A549 (cell line): ENCODE data around the gene PTPN14. TPM values are rescaled to one million over a fixed set of nuclear protein-coding genes. Genes with fewer than 3 reads are reported as not detected.

Experiments used
- ATAC-seq, 2 experiments: fragments of 200-7000 bp in 1 of 2; fragments of >200 bp in 1 of 2; cut with Nextera tagmentation in 1 of 2; cut with Tn5 transposase in 1 of 2; 3 replicates each; pipeline versions ENCODE4 v1.8.0 to v1.9.1; 2018 to 2020; ENCODE audit warnings: mild to moderate bottlenecking in 1 of 2, moderate library complexity in 1 of 2
- CTCF ChIA-PET: fragments of 300-600 bp; sonication (Branson Sonifier 250); formaldehyde crosslinking; extraction: SDS; loops from one replicate; lab custom pipeline; 2021; ENCODE audit warnings: antibody characterized with exemption, inconsistent platforms; lab: Yijun Ruan, JAX
- POLR2A ChIA-PET: fragments of 350-600 bp; formaldehyde crosslinking; extraction: SDS; loops from one replicate; lab custom pipeline; 2021; ENCODE audit warnings: antibody characterized with exemption, inconsistent platforms; lab: Yijun Ruan, JAX
- DNase-seq, 2 experiments: peaks; one replicate each; pipeline versions ENCODE4 v3.0.0 to v3.0.0-alpha.2; 2011 to 2016; ENCODE audit warnings: low read depth in 1 of 2, low spot score in 1 of 2
- FAIRE-seq: peaks from 2 replicates; lab custom pipeline; 2011; peaks lifted over from hg19 to GRCh38; lab: Jason Lieb, UNC
- H3K27ac ChIP-seq, 2 experiments: fragments of >200 bp; sonication (Bioruptor Twin); formaldehyde crosslinking; 3 replicates each; pipeline ENCODE4 v1.5.1; 2016 to 2017
- H3K4me1 ChIP-seq: fragments of >200 bp; sonication (Bioruptor Twin); formaldehyde crosslinking; 3 replicates; pipeline ENCODE4 v1.6.1; 2016
- H3K4me2 ChIP-seq: fragments of >200 bp; sonication (Bioruptor Twin); formaldehyde crosslinking; 3 replicates; pipeline ENCODE4 v1.6.1; 2016
- H3K4me3 ChIP-seq: fragments of >200 bp; sonication (Bioruptor Twin); formaldehyde crosslinking; 3 replicates; pipeline ENCODE4 v1.5.1; 2016
- H3K9me3 ChIP-seq: fragments of >200 bp; sonication (Bioruptor Twin); formaldehyde crosslinking; 3 replicates; pipeline ENCODE4 v1.6.1; 2016
- CBX2 ChIP-seq: fragments of 200-600 bp; sonication (generic); IDR thresholded peaks from 2 replicates; pipeline ENCODE4 v1.6.1; 2016; ENCODE audit warnings: low read depth, mild to moderate bottlenecking, borderline replicate concordance
- CBX8 ChIP-seq: fragments of 200-600 bp; sonication (generic); IDR thresholded peaks from 2 replicates; pipeline ENCODE4 v1.6.1; 2016
- CEBPB ChIP-seq, 2 experiments: fragments of >200 bp in 1 of 2; sonication (Bioruptor Twin) in 1 of 2; formaldehyde crosslinking in 1 of 2; IDR thresholded peaks; 2 replicates each; pipeline ENCODE4 v1.6.1; 2012 to 2016
- EHF ChIP-seq: fragments of 250-450 bp; sonication (Bioruptor Pico); IDR thresholded peaks from 2 replicates; pipeline ENCODE4 v1.5.0; 2020; ENCODE audit warnings: mild to moderate bottlenecking
- EHMT2 ChIP-seq: fragments of 200-600 bp; sonication (generic); IDR thresholded peaks from 2 replicates; pipeline ENCODE4 v1.6.1; 2016; ENCODE audit warnings: antibody characterized with exemption, low read depth, mild to moderate bottlenecking, moderate library complexity
- HDAC2 ChIP-seq: fragments of 200-600 bp; sonication (generic); IDR thresholded peaks from 2 replicates; pipeline ENCODE4 v1.6.1; 2016
- HEYL ChIP-seq: fragments of 250-450 bp; sonication (Bioruptor Pico); IDR thresholded peaks from 2 replicates; pipeline ENCODE4 v1.8.0; 2021; ENCODE audit warnings: mild to moderate bottlenecking, moderate library complexity
- JUN ChIP-seq, 2 experiments: fragments of >200 bp; sonication (Bioruptor Twin); formaldehyde crosslinking; IDR thresholded peaks; 2 replicates in 1 of 2; 3 replicates in 1 of 2; pipeline ENCODE4 v1.6.1; 2016 to 2017
- JUNB ChIP-seq: fragments of >200 bp; sonication (Bioruptor Twin); formaldehyde crosslinking; IDR thresholded peaks from 2 replicates; pipeline ENCODE4 v1.6.1; 2016
- KDM5A ChIP-seq: fragments of 200-600 bp; sonication (generic); IDR thresholded peaks from 2 replicates; pipeline ENCODE4 v1.6.1; 2016; ENCODE audit warnings: antibody characterized with exemption, mild to moderate bottlenecking
- MAFK ChIP-seq: fragments of 450-650 bp; IDR thresholded peaks from 2 replicates; pipeline ENCODE4 v1.6.1; 2014; ENCODE audit not compliant: partially characterized antibody
- MYC ChIP-seq: IDR thresholded peaks from 2 replicates; pipeline ENCODE4 v1.6.1; 2012; ENCODE audit warnings: mild to moderate bottlenecking, inconsistent platforms, low read length, improper control_type of control experiment, borderline replicate concordance
- NPAS2 ChIP-seq: fragments of 250-450 bp; sonication (Bioruptor Pico); IDR thresholded peaks from 2 replicates; pipeline ENCODE4 v1.8.0; 2022; ENCODE audit warnings: mild to moderate bottlenecking, moderate library complexity, borderline replicate concordance
- RCOR1 ChIP-seq: fragments of 150-350 bp; IDR thresholded peaks from 2 replicates; pipeline ENCODE4 v1.6.1; 2014; ENCODE audit warnings: antibody characterized with exemption, low read length, low read depth
- RNF2 ChIP-seq: fragments of 200-600 bp; sonication (generic); IDR thresholded peaks from 2 replicates; pipeline ENCODE4 v1.6.1; 2016; ENCODE audit warnings: low read depth, mild to moderate bottlenecking, antibody characterized with exemption, moderate library complexity, borderline replicate concordance
- SMC3 ChIP-seq: fragments of >200 bp; sonication (Bioruptor Twin); formaldehyde crosslinking; IDR thresholded peaks from 3 replicates; pipeline ENCODE4 v1.6.1; 2018; ENCODE audit warnings: inconsistent platforms
- TP53 ChIP-seq: fragments of 250-450 bp; sonication (Bioruptor Pico); IDR thresholded peaks from 2 replicates; pipeline ENCODE4 v1.5.0; 2021; ENCODE audit warnings: mild to moderate bottlenecking, moderate library complexity
- ZC3H11A ChIP-seq: fragments of 450-650 bp; IDR thresholded peaks from 2 replicates; pipeline ENCODE4 v1.6.1; 2014; ENCODE audit warnings: antibody characterized with exemption, mild to moderate bottlenecking
- ZFP36 ChIP-seq: fragments of 450-650 bp; IDR thresholded peaks from 2 replicates; pipeline ENCODE4 v1.6.1; 2014; ENCODE audit warnings: borderline replicate concordance; ENCODE audit not compliant: partially characterized antibody
- ZNF302 ChIP-seq: fragments of 250-450 bp; sonication (Bioruptor Pico); IDR thresholded peaks from 2 replicates; pipeline ENCODE4 v1.9.0; 2021; ENCODE audit warnings: inconsistent platforms, mild to moderate bottlenecking, moderate library complexity
- WGBS: methylation state at CpG from one replicate; pipeline ENCODE4 v1.1.6; 2017; ENCODE audit errors: missing lambda C conversion rate; 5-methylcytosine and 5-hydroxymethylcytosine counted together
- polyA plus RNA-seq, 4 experiments: library from polyadenylated mRNA; depleted of rRNA in 3 of 4; stranded (reverse); fragments of >200 nt; fragmentation: RNase III in 1 of 4; extraction: RNeasy Plus Mini Kit Qiagen cat#74134 plus additional on column Dnase treatment in 1 of 4; gene quantifications; 2 replicates in 3 of 4; 3 replicates in 1 of 4; pipeline ENCODE4 v1.2.3, GENCODE V29; 2011 to 2017
- TF ChIP-seq, protein P1 (sequence below): IDR thresholded peaks from 2 replicates; pipeline ENCODE4 v1.6.1; 2012
- TF ChIP-seq, protein P2 (sequence below): fragments of >200 bp; sonication (Bioruptor Twin); formaldehyde crosslinking; IDR thresholded peaks from 2 replicates; pipeline ENCODE4 v1.6.1; 2016
- TF ChIP-seq, protein P3 (sequence below): fragments of 150-350 bp; IDR thresholded peaks from 2 replicates; pipeline ENCODE4 v1.6.1; 2014; ENCODE audit warnings: low read depth, mild to moderate bottlenecking, low read length
- TF ChIP-seq, protein P4 (sequence below): IDR thresholded peaks from 2 replicates; pipeline ENCODE4 v1.6.1; 2012
- TF ChIP-seq, protein P5 (sequence below): IDR thresholded peaks from 2 replicates; pipeline ENCODE4 v1.6.1; 2012; ENCODE audit warnings: low read depth, borderline replicate concordance

Gene PTPN14
- polyA plus RNA-seq, 2 of the 4 experiments (the other 2 are of a cell fraction): 9.2 to 10.0 TPM

DNA sequence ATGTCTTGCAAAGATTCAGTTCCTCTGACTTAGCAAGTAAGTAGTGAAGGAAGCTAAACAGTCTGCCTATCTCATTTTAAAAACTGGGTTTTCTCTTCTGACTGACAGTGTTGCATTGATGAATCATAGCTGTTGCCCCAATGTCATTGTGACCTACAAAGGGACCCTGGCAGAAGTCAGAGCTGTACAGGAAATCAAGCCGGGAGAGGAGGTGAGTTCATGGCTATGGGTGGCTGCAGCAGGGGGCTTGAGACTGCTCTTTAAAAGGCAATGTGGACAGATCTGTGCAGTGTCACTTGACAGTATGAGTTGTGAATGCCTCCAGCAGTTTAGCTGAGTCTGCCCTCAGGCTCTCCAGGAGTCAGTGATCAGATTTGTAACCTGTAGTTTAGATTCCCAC, 223.9 kb downstream of the PTPN14 start:
- FAIRE-seq (no peak), DNase-seq (no peak), ATAC-seq (no peak)
- Histone ChIP-seq H3K4me3 (no peak overlapping the region), H3K27ac (no peak overlapping the region), H3K4me2 (no peak overlapping the region), H3K9me3 (no peaks in the 10 kb centered on the region), H3K4me1 (no peaks in the 10 kb centered on the region)
- ChIA-PET POLR2A (no interaction called here), CTCF (interaction anchor here (0.8 to 18.8 kb wide), 23 partner anchors 8 to 311 kb away, joined by 3 to 515 read pairs (median 7); no protein-coding TSS in a partner anchor)
- no peak for TF ChIP-seq ZC3H11A
- no peak for TF ChIP-seq CBX8
- no peak for TF ChIP-seq MYC
- TF ChIP-seq KDM5A: no peak
- TF ChIP-seq, protein P1, sequence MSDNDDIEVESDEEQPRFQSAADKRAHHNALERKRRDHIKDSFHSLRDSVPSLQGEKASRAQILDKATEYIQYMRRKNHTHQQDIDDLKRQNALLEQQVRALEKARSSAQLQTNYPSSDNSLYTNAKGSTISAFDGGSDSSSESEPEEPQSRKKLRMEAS: no peak
- TF ChIP-seq, protein P2, sequence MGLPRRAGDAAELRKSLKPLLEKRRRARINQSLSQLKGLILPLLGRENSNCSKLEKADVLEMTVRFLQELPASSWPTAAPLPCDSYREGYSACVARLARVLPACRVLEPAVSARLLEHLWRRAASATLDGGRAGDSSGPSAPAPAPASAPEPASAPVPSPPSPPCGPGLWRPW: no peak
- TF ChIP-seq EHMT2: no peak
- no peak for TF ChIP-seq JUN (IDR thresholded peaks at IDR 0.05)
- TF ChIP-seq, protein P3, sequence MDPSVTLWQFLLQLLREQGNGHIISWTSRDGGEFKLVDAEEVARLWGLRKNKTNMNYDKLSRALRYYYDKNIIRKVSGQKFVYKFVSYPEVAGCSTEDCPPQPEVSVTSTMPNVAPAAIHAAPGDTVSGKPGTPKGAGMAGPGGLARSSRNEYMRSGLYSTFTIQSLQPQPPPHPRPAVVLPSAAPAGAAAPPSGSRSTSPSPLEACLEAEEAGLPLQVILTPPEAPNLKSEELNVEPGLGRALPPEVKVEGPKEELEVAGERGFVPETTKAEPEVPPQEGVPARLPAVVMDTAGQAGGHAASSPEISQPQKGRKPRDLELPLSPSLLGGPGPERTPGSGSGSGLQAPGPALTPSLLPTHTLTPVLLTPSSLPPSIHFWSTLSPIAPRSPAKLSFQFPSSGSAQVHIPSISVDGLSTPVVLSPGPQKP: no peak
- TF ChIP-seq, protein P4, sequence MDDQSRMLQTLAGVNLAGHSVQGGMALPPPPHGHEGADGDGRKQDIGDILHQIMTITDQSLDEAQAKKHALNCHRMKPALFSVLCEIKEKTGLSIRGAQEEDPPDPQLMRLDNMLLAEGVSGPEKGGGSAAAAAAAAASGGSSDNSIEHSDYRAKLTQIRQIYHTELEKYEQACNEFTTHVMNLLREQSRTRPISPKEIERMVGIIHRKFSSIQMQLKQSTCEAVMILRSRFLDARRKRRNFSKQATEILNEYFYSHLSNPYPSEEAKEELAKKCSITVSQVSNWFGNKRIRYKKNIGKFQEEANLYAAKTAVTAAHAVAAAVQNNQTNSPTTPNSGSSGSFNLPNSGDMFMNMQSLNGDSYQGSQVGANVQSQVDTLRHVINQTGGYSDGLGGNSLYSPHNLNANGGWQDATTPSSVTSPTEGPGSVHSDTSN: no peak
- TF ChIP-seq MAFK: no peak
- no peak for TF ChIP-seq CEBPB (IDR thresholded peaks at IDR 0.05)
- no peak for TF ChIP-seq NPAS2 (CRISPR knock-in tag)
- no peak for TF ChIP-seq HDAC2
- TF ChIP-seq CBX2: no peak
- WGBS: 68% methylated on average over 1 of the region's 1 CpG

DNA sequence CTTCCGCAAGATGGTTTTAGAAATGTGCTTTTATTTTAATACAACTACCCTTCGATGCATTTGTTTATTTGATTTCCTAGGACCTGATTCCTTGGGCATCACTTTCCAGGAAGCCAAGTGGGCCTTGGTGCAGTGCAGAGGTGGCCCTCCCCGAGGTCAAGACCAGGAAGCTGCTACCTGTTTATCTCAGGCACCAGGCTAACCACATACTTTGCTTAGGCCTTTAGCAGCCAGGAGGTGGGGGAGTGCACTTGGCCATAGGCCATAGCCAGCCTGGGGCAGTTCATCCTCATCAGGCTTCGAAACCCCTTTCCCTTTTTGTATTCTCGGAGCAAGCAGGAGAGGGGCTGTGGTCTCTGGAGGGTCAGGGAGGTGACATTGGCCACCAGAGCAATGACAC, 225.0 kb downstream of the PTPN14 start:
- TF ChIP-seq MAFK (no peak), CBX8 (no peak), ZNF302 (no peak), RNF2 (no peak), RCOR1 (no peak), TP53 (CRISPR knock-in tag) (no peak), ZFP36 (no peak)
- FAIRE-seq (no peak), DNase-seq (no peak), ATAC-seq (no peak)
- Histone ChIP-seq H3K4me3 (no peak overlapping the region), H3K27ac (no peak overlapping the region), H3K4me2 (no peak overlapping the region), H3K4me1 (no peaks in the 10 kb centered on the region), H3K9me3 (no peaks in the 10 kb centered on the region)
- WGBS: 74% methylated on average over 5 of the region's 5 CpGs
- ChIA-PET CTCF (interaction anchor here (1.1 to 18.8 kb wide), 7 partner anchors 7 to 258 kb away, joined by 3 to 515 read pairs (median 98); no protein-coding TSS in a partner anchor), POLR2A (interaction anchor here (0.6 kb wide), 1 partner anchor 110 kb away, joined by 4 read pairs; no protein-coding TSS in a partner anchor)

DNA sequence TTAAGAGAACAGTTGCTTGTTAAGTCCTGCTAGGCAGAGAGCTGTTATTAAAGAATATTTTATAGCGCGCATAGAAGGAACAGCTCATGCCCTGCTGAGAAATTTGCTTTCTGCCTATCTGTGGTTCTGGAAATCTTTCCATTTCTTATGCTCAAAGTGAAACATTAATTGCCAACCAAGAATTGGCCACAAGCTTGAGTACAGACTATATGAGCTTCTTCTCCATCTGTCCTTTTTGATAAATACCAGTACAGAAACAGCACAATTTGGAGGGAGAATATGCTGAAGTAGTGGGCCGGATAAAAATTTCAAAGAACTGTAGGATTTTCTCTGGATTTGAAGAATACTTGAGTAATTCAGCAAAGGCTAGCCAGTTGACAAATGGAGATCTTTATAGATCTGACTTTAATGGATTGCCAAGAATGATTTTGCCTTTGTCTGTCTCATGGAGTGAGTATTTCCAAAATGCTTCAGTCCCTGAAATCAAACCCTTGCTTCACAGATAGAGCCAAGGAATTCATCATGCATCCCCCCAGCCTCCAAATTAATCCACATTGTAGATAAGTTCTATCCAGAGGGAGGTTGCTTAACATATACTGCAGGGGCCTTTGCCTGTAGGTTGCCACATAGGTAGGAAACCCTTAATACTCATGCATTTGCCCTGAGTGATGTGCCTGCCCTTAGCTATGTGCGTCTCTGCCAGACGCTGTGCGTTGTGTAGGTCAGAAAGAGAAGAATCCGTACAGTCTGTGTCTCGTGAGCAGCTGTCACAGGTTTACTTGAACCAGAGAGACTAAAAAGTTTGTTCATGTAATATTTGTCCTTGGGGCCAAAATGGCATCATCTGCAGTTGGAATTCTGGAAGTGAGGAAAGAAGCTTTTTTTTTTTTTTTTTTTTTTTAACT, 226.3 kb downstream of the PTPN14 start:
- H3K4me1 ChIP-seq: no peaks in the 10 kb centered on the region
- ChIA-PET POLR2A (no interaction called here), CTCF (interaction anchor here (0.6 to 18.8 kb wide), 7 partner anchors 8 to 259 kb away, joined by 3 to 515 read pairs (median 16); no protein-coding TSS in a partner anchor)
- 85% methylated on average over 8 of the region's 8 CpGs for WGBS
- H3K27ac ChIP-seq: no peak overlapping the region
- H3K4me3 ChIP-seq: no peak overlapping the region
- no peak for TF ChIP-seq HDAC2
- TF ChIP-seq CEBPB (IDR thresholded peaks at IDR 0.05): no peak
- TF ChIP-seq SMC3: no peak
- no peak for TF ChIP-seq EHF (CRISPR knock-in tag)
- no peak for TF ChIP-seq ZC3H11A
- TF ChIP-seq, protein P5, sequence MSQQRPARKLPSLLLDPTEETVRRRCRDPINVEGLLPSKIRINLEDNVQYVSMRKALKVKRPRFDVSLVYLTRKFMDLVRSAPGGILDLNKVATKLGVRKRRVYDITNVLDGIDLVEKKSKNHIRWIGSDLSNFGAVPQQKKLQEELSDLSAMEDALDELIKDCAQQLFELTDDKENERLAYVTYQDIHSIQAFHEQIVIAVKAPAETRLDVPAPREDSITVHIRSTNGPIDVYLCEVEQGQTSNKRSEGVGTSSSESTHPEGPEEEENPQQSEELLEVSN: no peak
- TF ChIP-seq JUNB: no peak
- no peak for TF ChIP-seq HEYL
- no peak for DNase-seq
- H3K9me3 ChIP-seq: no peaks in the 10 kb centered on the region
- ATAC-seq: no peak
- no peak for FAIRE-seq
- H3K4me2 ChIP-seq: no peak overlapping the region
